Calu3 (cell line): ENCODE data around the gene ACOT9. TPM values are rescaled to one million over a fixed set of nuclear protein-coding genes. Genes with fewer than 3 reads are reported as not detected.

Experiments used
- BruUV-seq: library from RNA; stranded (reverse); fragments of 400-500 nt; replicated peaks from 2 replicates; lab custom pipeline; 2021; lab: Mats Ljungman, UMichigan
- CTCF ChIA-PET: fragments of 300-600 bp; sonication (Branson Sonifier 250); formaldehyde crosslinking; loops from one replicate; lab custom pipeline; 2022; ENCODE audit warnings: antibody characterized with exemption; lab: Charles Lee
- DNase-seq: peaks from one replicate; pipeline ENCODE4 v3.0.0; 2022
- H3K27ac Mint-ChIP-seq: one replicate; pipeline ENCODE4 v1.8.0; 2022; ENCODE audit warnings: mixed read lengths; ENCODE audit not compliant: unreplicated experiment
- H3K27me3 Mint-ChIP-seq: one replicate; pipeline ENCODE4 v1.8.0; 2022; ENCODE audit warnings: mixed read lengths; ENCODE audit not compliant: unreplicated experiment
- H3K36me3 Mint-ChIP-seq: one replicate; pipeline ENCODE4 v1.8.0; 2022; ENCODE audit warnings: mild to moderate bottlenecking, moderate library complexity, mixed read lengths; ENCODE audit not compliant: insufficient read depth, unreplicated experiment
- H3K4me1 Mint-ChIP-seq: one replicate; pipeline ENCODE4 v1.8.0; 2022; ENCODE audit warnings: mild to moderate bottlenecking, low read depth, mixed read lengths; ENCODE audit not compliant: unreplicated experiment
- H3K4me3 Mint-ChIP-seq: one replicate; pipeline ENCODE4 v1.8.0; 2022; ENCODE audit warnings: mild to moderate bottlenecking, low read depth, moderate library complexity, mixed read lengths; ENCODE audit not compliant: unreplicated experiment
- H3K9me3 Mint-ChIP-seq: one replicate; pipeline ENCODE4 v1.8.0; 2022; ENCODE audit warnings: low read depth, mixed read lengths; ENCODE audit not compliant: unreplicated experiment
- intact Hi-C: fragments of 100-400 bp; cut with micrococcal nuclease; formaldehyde crosslinking; loops from one replicate; pipeline ENCODE4 v1.10.0; 2022; ENCODE audit not compliant: unreplicated experiment
- total RNA-seq: library from RNA; stranded (reverse); gene quantifications from 2 replicates; pipeline ENCODE4 v1.2.3, GENCODE V29; 2022
- TF ChIP-seq, protein P1 (sequence below): fragments of 200-600 bp; IDR thresholded peaks from one replicate; pipeline ENCODE4 v1.8.0; 2022; ENCODE audit warnings: antibody characterized with exemption; ENCODE audit not compliant: unreplicated experiment

The ACOT9 gene
- total RNA-seq, 1 experiment from 2014 or later = 49.6 TPM

DNA sequence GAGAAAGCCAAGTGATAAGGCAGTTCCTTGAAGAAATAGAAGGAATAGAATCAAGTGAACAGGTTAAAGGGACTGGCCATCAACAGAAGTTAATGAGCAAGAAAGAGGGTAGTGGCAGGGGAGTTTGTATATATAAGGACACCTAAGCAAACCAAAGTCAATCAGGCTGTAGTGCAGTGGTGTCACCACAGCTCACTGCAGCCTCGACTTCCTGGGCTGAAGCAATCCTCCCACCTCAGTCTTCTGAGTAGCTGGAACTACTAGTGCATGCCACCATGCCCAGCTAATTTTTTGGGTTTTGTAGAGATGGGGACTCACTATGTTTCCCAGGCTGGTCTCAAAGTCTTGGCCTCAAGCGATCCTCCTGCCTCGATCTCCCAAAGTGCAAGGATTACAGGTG is 15.9 kb downstream of the ACOT9 start:
- Mint-ChIP-seq H3K36me3 (peaks cover 32% of the 10 kb centered on the region), H3K27ac (no peak overlapping the region), H3K4me1 (no peaks in the 10 kb centered on the region), H3K27me3 (no peaks in the 10 kb centered on the region), H3K4me3 (no peak overlapping the region), H3K9me3 (no peaks in the 10 kb centered on the region)
- no TSS peak for BruUV-seq
- TF ChIP-seq, protein P1, sequence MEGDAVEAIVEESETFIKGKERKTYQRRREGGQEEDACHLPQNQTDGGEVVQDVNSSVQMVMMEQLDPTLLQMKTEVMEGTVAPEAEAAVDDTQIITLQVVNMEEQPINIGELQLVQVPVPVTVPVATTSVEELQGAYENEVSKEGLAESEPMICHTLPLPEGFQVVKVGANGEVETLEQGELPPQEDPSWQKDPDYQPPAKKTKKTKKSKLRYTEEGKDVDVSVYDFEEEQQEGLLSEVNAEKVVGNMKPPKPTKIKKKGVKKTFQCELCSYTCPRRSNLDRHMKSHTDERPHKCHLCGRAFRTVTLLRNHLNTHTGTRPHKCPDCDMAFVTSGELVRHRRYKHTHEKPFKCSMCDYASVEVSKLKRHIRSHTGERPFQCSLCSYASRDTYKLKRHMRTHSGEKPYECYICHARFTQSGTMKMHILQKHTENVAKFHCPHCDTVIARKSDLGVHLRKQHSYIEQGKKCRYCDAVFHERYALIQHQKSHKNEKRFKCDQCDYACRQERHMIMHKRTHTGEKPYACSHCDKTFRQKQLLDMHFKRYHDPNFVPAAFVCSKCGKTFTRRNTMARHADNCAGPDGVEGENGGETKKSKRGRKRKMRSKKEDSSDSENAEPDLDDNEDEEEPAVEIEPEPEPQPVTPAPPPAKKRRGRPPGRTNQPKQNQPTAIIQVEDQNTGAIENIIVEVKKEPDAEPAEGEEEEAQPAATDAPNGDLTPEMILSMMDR = no peak
- intact Hi-C loops = no loop called here
- no peak for DNase-seq
- CTCF ChIA-PET = no interaction called here

DNA sequence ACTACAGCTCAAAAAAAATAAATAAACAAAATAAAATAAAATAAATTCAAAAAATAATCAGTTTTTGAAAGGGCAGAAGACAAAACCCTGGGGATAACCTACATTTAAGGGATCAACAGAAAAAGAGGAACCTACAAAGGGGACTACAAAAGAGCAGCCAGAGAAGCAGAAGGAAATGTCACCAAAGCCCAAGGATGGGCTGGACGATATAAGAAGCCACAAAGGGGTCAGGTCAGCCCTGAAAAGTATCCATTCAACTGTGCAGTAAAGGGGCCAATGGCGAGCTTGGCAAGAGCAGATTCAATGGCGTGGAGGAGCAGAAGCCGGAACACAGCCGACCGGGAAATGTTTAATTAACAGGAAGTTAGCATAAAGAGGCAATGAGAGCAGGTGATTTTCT is 16.9 kb downstream of the ACOT9 start:
- BruUV-seq = no TSS peak
- CTCF ChIA-PET = no interaction called here
- TF ChIP-seq, protein P1 = no peak
- H3K4me3 Mint-ChIP-seq = no peak overlapping the region
- DNase-seq = no peak
- intact Hi-C loops = no loop called here
- no peak overlapping the region for H3K27ac Mint-ChIP-seq
- H3K9me3 Mint-ChIP-seq = no peaks in the 10 kb centered on the region
- peaks cover 23% of the 10 kb centered on the region for H3K36me3 Mint-ChIP-seq
- no peaks in the 10 kb centered on the region for H3K27me3 Mint-ChIP-seq
- no peaks in the 10 kb centered on the region for H3K4me1 Mint-ChIP-seq

DNA sequence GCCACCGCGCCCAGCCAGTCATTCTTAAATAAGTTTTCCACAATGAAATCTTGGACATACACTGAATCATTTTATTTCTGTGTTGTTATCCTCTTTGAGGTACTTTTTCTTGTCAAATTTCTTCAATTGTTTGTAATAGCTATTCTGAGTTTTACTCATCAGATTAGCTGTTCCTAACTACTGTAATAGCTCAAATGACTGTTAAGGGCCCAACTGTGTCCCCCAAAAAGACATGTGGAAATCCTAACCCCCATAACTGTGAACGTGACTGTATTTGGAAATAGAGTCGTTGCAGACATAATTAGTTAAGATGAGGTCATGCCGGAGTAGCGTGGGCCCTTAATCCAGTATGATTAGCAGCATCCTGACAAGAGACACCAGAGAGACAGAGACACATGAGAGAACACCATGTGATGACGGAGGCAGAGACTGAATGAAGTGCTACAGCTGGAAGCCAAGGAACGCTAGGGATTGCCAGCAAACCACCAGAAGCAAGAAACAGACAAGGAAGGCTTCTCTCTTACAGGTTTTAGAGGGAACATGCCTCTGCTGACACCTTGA is 22.9 kb downstream of the ACOT9 start:
- Mint-ChIP-seq H3K4me1 (no peaks in the 10 kb centered on the region), H3K9me3 (no peaks in the 10 kb centered on the region), H3K27ac (no peak overlapping the region), H3K36me3 (peaks cover 24% of the 10 kb centered on the region), H3K4me3 (no peak overlapping the region), H3K27me3 (no peaks in the 10 kb centered on the region)
- intact Hi-C loops = no loop called here
- no TSS peak for BruUV-seq
- CTCF ChIA-PET = no interaction called here
- DNase-seq = no peak
- TF ChIP-seq, protein P1 = no peak

DNA sequence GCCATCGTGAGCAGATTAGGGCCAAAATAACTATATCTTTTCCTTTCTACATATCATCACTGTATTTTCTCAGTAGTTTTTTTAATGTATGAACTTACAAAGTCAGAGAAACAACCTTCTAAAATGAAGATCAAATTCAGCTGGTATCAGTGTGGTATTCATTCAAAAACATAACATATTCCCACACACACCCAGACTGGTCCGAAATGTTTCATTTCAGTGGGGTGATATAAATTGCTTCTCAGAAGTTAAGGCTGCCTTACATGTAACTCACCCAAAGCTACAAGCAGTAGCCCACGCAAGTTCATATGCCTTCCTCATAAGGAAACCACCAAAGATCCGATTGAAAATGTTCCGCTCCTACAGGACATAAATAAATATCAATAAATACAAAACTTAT is 37.8 kb downstream of the ACOT9 start:
- Mint-ChIP-seq H3K36me3 (peaks cover 42% of the 10 kb centered on the region), H3K27me3 (no peaks in the 10 kb centered on the region), H3K27ac (no peak overlapping the region), H3K4me1 (no peaks in the 10 kb centered on the region), H3K9me3 (no peaks in the 10 kb centered on the region), H3K4me3 (no peak overlapping the region)
- intact Hi-C loops = no loop called here
- no peak for DNase-seq
- CTCF ChIA-PET = no interaction called here
- TF ChIP-seq, protein P1 = no peak
- BruUV-seq = no TSS peak
